ENCODE measurements around the gene AATF. TPM values are rescaled to one million over a fixed set of nuclear protein-coding genes. Genes with fewer than 3 reads are reported as not detected.

The AATF gene
- polyA plus RNA-seq, 1 donor: 33.4 TPM

GRCh38 chr17:37019741-37020129 is 71.0 kb downstream of the AATF start:
- Histone ChIP-seq H3K36me3 (ENCODE audit: control insufficient read depth, insufficient read depth, low read length) (peaks cover 16% of the 10 kb centered on the region), H3K9me3 (ENCODE audit: control insufficient read depth, low read depth, low read length) (no peaks in the 10 kb centered on the region), H3K27ac (ENCODE audit: low read length) (no peak overlapping the region), H3K27me3 (ENCODE audit: control insufficient read depth, insufficient read depth, low read length) (no peaks in the 10 kb centered on the region), H3K4me1 (ENCODE audit: control insufficient read depth, insufficient read depth, low read length) (no peaks in the 10 kb centered on the region), H3K4me3 (ENCODE audit: low read length) (no peak overlapping the region)
- no peak for DNase-seq
- 100% methylated on average over 3 of the region's 4 CpGs for WGBS (ENCODE audit: insufficient coverage, low lambda C conversion rate)

GRCh38 chr17:37024181-37024637 is 75.5 kb downstream of the AATF start:
- DNase-seq: no peak
- Histone ChIP-seq H3K27me3 (ENCODE audit: control insufficient read depth, insufficient read depth, low read length) (no peaks in the 10 kb centered on the region), H3K4me3 (ENCODE audit: low read length) (no peak overlapping the region), H3K9me3 (ENCODE audit: control insufficient read depth, low read depth, low read length) (no peaks in the 10 kb centered on the region), H3K36me3 (ENCODE audit: control insufficient read depth, insufficient read depth, low read length) (peaks cover 17% of the 10 kb centered on the region), H3K4me1 (ENCODE audit: control insufficient read depth, insufficient read depth, low read length) (no peaks in the 10 kb centered on the region), H3K27ac (ENCODE audit: low read length) (no peak overlapping the region)
- WGBS (ENCODE audit: insufficient coverage, low lambda C conversion rate): no CpG with 5 or more reads among the region's 3 CpGs

- Histone ChIP-seq H3K4me3 (ENCODE audit: low read length) (no peak overlapping the region), H3K9me3 (ENCODE audit: control insufficient read depth, low read depth, low read length) (no peaks in the 10 kb centered on the region), H3K4me1 (ENCODE audit: control insufficient read depth, insufficient read depth, low read length) (no peaks in the 10 kb centered on the region), H3K36me3 (ENCODE audit: control insufficient read depth, insufficient read depth, low read length) (peaks cover 14% of the 10 kb centered on the region), H3K27ac (ENCODE audit: low read length) (no peak overlapping the region), H3K27me3 (ENCODE audit: control insufficient read depth, insufficient read depth, low read length) (no peaks in the 10 kb centered on the region)
- no CpG with 5 or more reads among the region's 8 CpGs for WGBS (ENCODE audit: insufficient coverage, low lambda C conversion rate)
- DNase-seq: no peak
Measured at GRCh38 chr17:37025238-37025637, 76.5 kb downstream of the AATF start.

- no peak overlapping the region for H3K27ac ChIP-seq (ENCODE audit: low read length)
- H3K27me3 ChIP-seq (ENCODE audit: control insufficient read depth, insufficient read depth, low read length): no peaks in the 10 kb centered on the region
- no CpG with 5 or more reads among the region's 2 CpGs for WGBS (ENCODE audit: insufficient coverage, low lambda C conversion rate)
- no peaks in the 10 kb centered on the region for H3K4me1 ChIP-seq (ENCODE audit: control insufficient read depth, insufficient read depth, low read length)
- peaks cover 9% of the 10 kb centered on the region for H3K36me3 ChIP-seq (ENCODE audit: control insufficient read depth, insufficient read depth, low read length)
- no peaks in the 10 kb centered on the region for H3K9me3 ChIP-seq (ENCODE audit: control insufficient read depth, low read depth, low read length)
- DNase-seq: no peak
- H3K4me3 ChIP-seq (ENCODE audit: low read length): no peak overlapping the region
Measured at GRCh38 chr17:37025847-37026530, 77.2 kb downstream of the AATF start.

- Histone ChIP-seq H3K36me3 (ENCODE audit: control insufficient read depth, insufficient read depth, low read length) (peaks cover 12% of the 10 kb centered on the region), H3K9me3 (ENCODE audit: control insufficient read depth, low read depth, low read length) (no peaks in the 10 kb centered on the region), H3K27ac (ENCODE audit: low read length) (no peak overlapping the region), H3K27me3 (ENCODE audit: control insufficient read depth, insufficient read depth, low read length) (no peaks in the 10 kb centered on the region), H3K4me3 (ENCODE audit: low read length) (no peak overlapping the region), H3K4me1 (ENCODE audit: control insufficient read depth, insufficient read depth, low read length) (no peaks in the 10 kb centered on the region)
- DNase-seq: no peak
- WGBS (ENCODE audit: insufficient coverage, low lambda C conversion rate): 100% methylated on average over 1 of the region's 1 CpG
Measured at GRCh38 chr17:37026531-37026869, 77.7 kb downstream of the AATF start.

- peaks cover 19% of the 10 kb centered on the region for H3K36me3 ChIP-seq (ENCODE audit: control insufficient read depth, insufficient read depth, low read length)
- no peaks in the 10 kb centered on the region for H3K27me3 ChIP-seq (ENCODE audit: control insufficient read depth, insufficient read depth, low read length)
- H3K27ac ChIP-seq (ENCODE audit: low read length): no peak overlapping the region
- no CpG with 5 or more reads among the region's 4 CpGs for WGBS (ENCODE audit: insufficient coverage, low lambda C conversion rate)
- no peaks in the 10 kb centered on the region for H3K9me3 ChIP-seq (ENCODE audit: control insufficient read depth, low read depth, low read length)
- no peaks in the 10 kb centered on the region for H3K4me1 ChIP-seq (ENCODE audit: control insufficient read depth, insufficient read depth, low read length)
- DNase-seq: no peak
- H3K4me3 ChIP-seq (ENCODE audit: low read length): no peak overlapping the region
Measured at GRCh38 chr17:37028040-37028439, 79.3 kb downstream of the AATF start.

GRCh38 chr17:37031493-37032083 is 82.8 kb downstream of the AATF start:
- H3K36me3 ChIP-seq (ENCODE audit: control insufficient read depth, insufficient read depth, low read length): peaks cover 16% of the 10 kb centered on the region

GRCh38 chr17:37037590-37038155 is 88.9 kb downstream of the AATF start:
- Histone ChIP-seq H3K27ac (ENCODE audit: low read length) (no peak overlapping the region), H3K9me3 (ENCODE audit: control insufficient read depth, low read depth, low read length) (no peaks in the 10 kb centered on the region), H3K27me3 (ENCODE audit: control insufficient read depth, insufficient read depth, low read length) (no peaks in the 10 kb centered on the region), H3K36me3 (ENCODE audit: control insufficient read depth, insufficient read depth, low read length) (peaks cover 7% of the 10 kb centered on the region), H3K4me3 (ENCODE audit: low read length) (no peak overlapping the region), H3K4me1 (ENCODE audit: control insufficient read depth, insufficient read depth, low read length) (no peaks in the 10 kb centered on the region)
- WGBS (ENCODE audit: insufficient coverage, low lambda C conversion rate): no CpG with 5 or more reads among the region's 5 CpGs
- no peak for DNase-seq

More at GRCh38 chr17:37031493-37032083, 82.8 kb downstream of the AATF start:
- Histone ChIP-seq H3K4me3 (ENCODE audit: low read length) (no peak overlapping the region), H3K27ac (ENCODE audit: low read length) (no peak overlapping the region), H3K27me3 (ENCODE audit: control insufficient read depth, insufficient read depth, low read length) (no peaks in the 10 kb centered on the region), H3K9me3 (ENCODE audit: control insufficient read depth, low read depth, low read length) (no peaks in the 10 kb centered on the region), H3K4me1 (ENCODE audit: control insufficient read depth, insufficient read depth, low read length) (no peaks in the 10 kb centered on the region)
- DNase-seq: no peak
- WGBS (ENCODE audit: insufficient coverage, low lambda C conversion rate): 100% methylated on average over 2 of the region's 4 CpGs

GRCh38 chr17:37039269-37039668 is 90.5 kb downstream of the AATF start:
- Histone ChIP-seq H3K4me1 (ENCODE audit: control insufficient read depth, insufficient read depth, low read length) (no peaks in the 10 kb centered on the region), H3K9me3 (ENCODE audit: control insufficient read depth, low read depth, low read length) (no peaks in the 10 kb centered on the region), H3K4me3 (ENCODE audit: low read length) (no peak overlapping the region), H3K36me3 (ENCODE audit: control insufficient read depth, insufficient read depth, low read length) (peaks cover 5% of the 10 kb centered on the region), H3K27me3 (ENCODE audit: control insufficient read depth, insufficient read depth, low read length) (no peaks in the 10 kb centered on the region), H3K27ac (ENCODE audit: low read length) (no peak overlapping the region)
- WGBS (ENCODE audit: insufficient coverage, low lambda C conversion rate): no CpG with 5 or more reads among the region's 6 CpGs
- no peak for DNase-seq

- H3K9me3 ChIP-seq (ENCODE audit: control insufficient read depth, low read depth, low read length): no peaks in the 10 kb centered on the region
- H3K27ac ChIP-seq (ENCODE audit: low read length): no peak overlapping the region
- no peak overlapping the region for H3K4me3 ChIP-seq (ENCODE audit: low read length)
- no peak for DNase-seq
- peaks cover 10% of the 10 kb centered on the region for H3K36me3 ChIP-seq (ENCODE audit: control insufficient read depth, insufficient read depth, low read length)
- no peaks in the 10 kb centered on the region for H3K27me3 ChIP-seq (ENCODE audit: control insufficient read depth, insufficient read depth, low read length)
- H3K4me1 ChIP-seq (ENCODE audit: control insufficient read depth, insufficient read depth, low read length): no peaks in the 10 kb centered on the region
Measured at GRCh38 chr17:37041932-37042331, 93.2 kb downstream of the AATF start.

- Histone ChIP-seq H3K27ac (ENCODE audit: low read length) (no peak overlapping the region), H3K9me3 (ENCODE audit: control insufficient read depth, low read depth, low read length) (no peaks in the 10 kb centered on the region), H3K36me3 (ENCODE audit: control insufficient read depth, insufficient read depth, low read length) (peaks cover 8% of the 10 kb centered on the region), H3K4me1 (ENCODE audit: control insufficient read depth, insufficient read depth, low read length) (no peaks in the 10 kb centered on the region), H3K27me3 (ENCODE audit: control insufficient read depth, insufficient read depth, low read length) (no peaks in the 10 kb centered on the region), H3K4me3 (ENCODE audit: low read length) (no peak overlapping the region)
- 100% methylated on average over 1 of the region's 3 CpGs for WGBS (ENCODE audit: insufficient coverage, low lambda C conversion rate)
- DNase-seq: no peak
Measured at GRCh38 chr17:37043201-37043600, 94.4 kb downstream of the AATF start.

Data from large intestine (tissue), 3 donors.